Endothelial cell (in vitro differentiated cells): Measurements from ENCODE around the gene ZNF407. TPM values are rescaled to one million over a fixed set of nuclear protein-coding genes. Genes with fewer than 3 reads are reported as not detected.

Experiments used
- DNase-seq: peaks from one replicate; pipeline ENCODE4 v3.0.0; 2021; ENCODE audit warnings: low spot score
- H3K27ac Mint-ChIP-seq: one replicate; pipeline ENCODE4 v1.8.0; 2021; ENCODE audit warnings: mixed read lengths, inconsistent platforms; ENCODE audit not compliant: unreplicated experiment
- H3K27me3 Mint-ChIP-seq: one replicate; pipeline ENCODE4 v1.8.0; 2021; ENCODE audit warnings: mild to moderate bottlenecking, moderate library complexity, mixed read lengths, inconsistent platforms; ENCODE audit not compliant: unreplicated experiment
- H3K36me3 Mint-ChIP-seq: one replicate; pipeline ENCODE4 v1.8.0; 2021; ENCODE audit warnings: mild to moderate bottlenecking, low read depth, mixed read lengths, inconsistent platforms; ENCODE audit not compliant: unreplicated experiment
- H3K4me1 Mint-ChIP-seq: one replicate; pipeline ENCODE4 v1.8.0; 2021; ENCODE audit warnings: mild to moderate bottlenecking, mixed read lengths, inconsistent platforms; ENCODE audit not compliant: unreplicated experiment
- H3K4me3 Mint-ChIP-seq: one replicate; pipeline ENCODE4 v1.8.0; 2021; ENCODE audit warnings: mild to moderate bottlenecking, mixed read lengths, inconsistent platforms; ENCODE audit not compliant: unreplicated experiment
- H3K9me3 Mint-ChIP-seq: one replicate; pipeline ENCODE4 v1.8.0; 2021; ENCODE audit warnings: mixed read lengths, inconsistent platforms; ENCODE audit not compliant: unreplicated experiment
- CTCF ChIP-seq: fragments of 200-600 bp; sonication (generic); IDR thresholded peaks from one replicate; pipeline ENCODE4 v1.5.0; 2021; ENCODE audit warnings: antibody characterized with exemption; ENCODE audit not compliant: unreplicated experiment
- total RNA-seq: library from RNA; stranded (reverse); fragmentation: NEBNext Ultra II Directional; extraction: Animal tissue kit (Norgen Biotek cat#: 25700); gene quantifications from one replicate; pipeline ENCODE4 v1.2.1, GENCODE V29; 2021; ENCODE audit not compliant: unreplicated experiment

ZNF407 gene
- total RNA-seq, 1 donor from 2014 or later: 16.8 TPM

- no peak for TF ChIP-seq CTCF
- Mint-ChIP-seq H3K27me3 (peaks cover 1% of the 10 kb centered on the region), H3K36me3 (no peaks in the 10 kb centered on the region), H3K4me3 (no peak overlapping the region), H3K4me1 (no peaks in the 10 kb centered on the region), H3K27ac (no peak overlapping the region), H3K9me3 (no peaks in the 10 kb centered on the region)
- DNase-seq: no peak
These were observed 148.1 kb downstream of the ZNF407 start for GRCh38 chr18:74745633-74746403.

- Mint-ChIP-seq H3K27me3 (peaks cover 1% of the 10 kb centered on the region), H3K4me3 (no peak overlapping the region), H3K4me1 (no peaks in the 10 kb centered on the region), H3K27ac (no peak overlapping the region), H3K36me3 (no peaks in the 10 kb centered on the region), H3K9me3 (no peaks in the 10 kb centered on the region)
- no peak for TF ChIP-seq CTCF
- DNase-seq: no peak
These were observed 151.1 kb downstream of the ZNF407 start for GRCh38 chr18:74748809-74749208.

- Mint-ChIP-seq H3K4me3 (no peak overlapping the region), H3K36me3 (no peaks in the 10 kb centered on the region), H3K27ac (no peak overlapping the region), H3K27me3 (peaks cover 2% of the 10 kb centered on the region), H3K4me1 (no peaks in the 10 kb centered on the region), H3K9me3 (no peaks in the 10 kb centered on the region)
- TF ChIP-seq CTCF: no peak
- no peak for DNase-seq
These were observed 161.3 kb downstream of the ZNF407 start for GRCh38 chr18:74758995-74759394.

GRCh38 chr18:74760026-74760425, 162.4 kb downstream of the ZNF407 start:
- TF ChIP-seq CTCF: no peak
- H3K4me1 Mint-ChIP-seq: no peaks in the 10 kb centered on the region
- H3K27me3 Mint-ChIP-seq: peaks cover 2% of the 10 kb centered on the region
- H3K27ac Mint-ChIP-seq: no peak overlapping the region
- H3K4me3 Mint-ChIP-seq: no peak overlapping the region
- no peaks in the 10 kb centered on the region for H3K9me3 Mint-ChIP-seq
- no peaks in the 10 kb centered on the region for H3K36me3 Mint-ChIP-seq
- no peak for DNase-seq

- Mint-ChIP-seq H3K27me3 (peaks cover 2% of the 10 kb centered on the region), H3K27ac (no peak overlapping the region)
- no peak for TF ChIP-seq CTCF
These were observed 162.8 kb downstream of the ZNF407 start for GRCh38 chr18:74760436-74760835.

More at GRCh38 chr18:74760436-74760835, 162.8 kb downstream of the ZNF407 start:
- no peaks in the 10 kb centered on the region for H3K4me1 Mint-ChIP-seq
- DNase-seq: no peak
- no peak overlapping the region for H3K4me3 Mint-ChIP-seq
- no peaks in the 10 kb centered on the region for H3K9me3 Mint-ChIP-seq
- H3K36me3 Mint-ChIP-seq: no peaks in the 10 kb centered on the region
